NB4 (cell line): ENCODE measurements around the gene ABTB2.

Experiments used
- POLR2A ChIP-seq: IDR thresholded peaks from 2 replicates; pipeline ENCODE4 v1.6.1; 2011; ENCODE audit warnings: mild to moderate bottlenecking; ENCODE audit not compliant: insufficient read length; ENCODE audit errors: extremely low read depth
- TF ChIP-seq, protein P1 (sequence below): IDR thresholded peaks from one replicate; pipeline ENCODE4 v1.5.1; 2012; ENCODE audit warnings: low read depth, low read length

DNA sequence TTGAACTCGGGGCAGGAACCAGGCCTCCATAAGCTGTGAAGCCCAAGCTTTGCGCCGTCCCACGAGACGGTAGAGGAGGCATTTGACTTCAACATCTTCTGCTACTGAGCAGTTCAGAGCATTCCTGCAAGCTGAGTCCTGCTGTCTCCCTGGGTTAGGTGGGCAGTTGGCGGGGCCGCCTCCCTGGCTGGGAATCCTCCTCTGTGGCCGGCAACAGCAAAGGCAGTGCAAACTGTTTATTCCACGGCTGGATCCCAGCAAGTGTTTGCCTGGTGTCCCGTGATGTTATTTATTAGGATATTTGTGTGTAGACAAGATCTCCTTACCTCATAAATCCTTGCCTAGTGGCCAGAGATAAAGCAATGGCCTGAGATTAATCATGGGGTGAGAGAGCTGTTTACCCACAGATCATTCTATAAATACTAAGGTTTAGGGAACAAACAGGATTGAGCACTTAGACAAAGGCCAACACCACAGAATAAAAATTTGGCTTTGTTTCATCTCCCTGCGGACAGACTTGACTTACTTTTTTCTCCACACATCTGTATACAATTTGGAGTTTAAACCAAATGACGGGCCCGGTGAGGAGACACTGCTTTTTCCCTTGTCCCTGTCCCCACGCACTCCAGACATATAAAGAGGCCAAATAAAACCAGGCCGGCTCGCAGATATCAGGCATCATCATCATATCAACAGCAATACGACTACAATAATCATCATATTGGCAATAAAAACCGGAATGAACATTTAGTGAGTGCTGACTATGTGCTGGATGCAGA is 189.0 kb downstream of the ABTB2 start:
- TF ChIP-seq, protein P1, sequence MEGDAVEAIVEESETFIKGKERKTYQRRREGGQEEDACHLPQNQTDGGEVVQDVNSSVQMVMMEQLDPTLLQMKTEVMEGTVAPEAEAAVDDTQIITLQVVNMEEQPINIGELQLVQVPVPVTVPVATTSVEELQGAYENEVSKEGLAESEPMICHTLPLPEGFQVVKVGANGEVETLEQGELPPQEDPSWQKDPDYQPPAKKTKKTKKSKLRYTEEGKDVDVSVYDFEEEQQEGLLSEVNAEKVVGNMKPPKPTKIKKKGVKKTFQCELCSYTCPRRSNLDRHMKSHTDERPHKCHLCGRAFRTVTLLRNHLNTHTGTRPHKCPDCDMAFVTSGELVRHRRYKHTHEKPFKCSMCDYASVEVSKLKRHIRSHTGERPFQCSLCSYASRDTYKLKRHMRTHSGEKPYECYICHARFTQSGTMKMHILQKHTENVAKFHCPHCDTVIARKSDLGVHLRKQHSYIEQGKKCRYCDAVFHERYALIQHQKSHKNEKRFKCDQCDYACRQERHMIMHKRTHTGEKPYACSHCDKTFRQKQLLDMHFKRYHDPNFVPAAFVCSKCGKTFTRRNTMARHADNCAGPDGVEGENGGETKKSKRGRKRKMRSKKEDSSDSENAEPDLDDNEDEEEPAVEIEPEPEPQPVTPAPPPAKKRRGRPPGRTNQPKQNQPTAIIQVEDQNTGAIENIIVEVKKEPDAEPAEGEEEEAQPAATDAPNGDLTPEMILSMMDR, result no peak
- no peak for TF ChIP-seq POLR2A
